UCSD-AML1 (cell line): ENCODE measurements around the gene TPSB2.
"Not testable (repeated sequence)": the region's sequence is repeated elsewhere in the genome, so short reads cannot be mapped to it uniquely, and the experiment has no call there.

Experiments used
- DNase-seq: peaks from one replicate; lab custom pipeline; 2025; ENCODE audit not compliant: unreplicated experiment; lab: John Stamatoyannopoulos, UW

The TPSB2 gene

GRCh38 chr16:1241081-1241480 lies 11.1 kb upstream of the TPSB2 start:
- DNase-seq: not testable (repeated sequence)

GRCh38 chr16:1240436-1240835 lies 10.5 kb upstream of the TPSB2 start, which contains the start of gene TPSAB1:
TSS of gene TPSAB1 (plus strand) at chr16:1240705. CDS start at chr16:1240939, 234 bp downstream.
- not testable (repeated sequence) for DNase-seq

- DNase-seq: not testable (repeated sequence)
Measured at GRCh38 chr16:1239575-1239974, 9.6 kb upstream of the TPSB2 start.

- not testable (repeated sequence) for DNase-seq
Measured at GRCh38 chr16:1238909-1239308, 8.9 kb upstream of the TPSB2 start.

GRCh38 chr16:1237990-1238389 lies 8.0 kb upstream of the TPSB2 start:
- DNase-seq: no peak

GRCh38 chr16:1236659-1237058 lies 6.7 kb upstream of the TPSB2 start:
- DNase-seq: not testable (repeated sequence)

- not testable (repeated sequence) for DNase-seq
Measured at GRCh38 chr16:1232049-1232748, 2.2 kb upstream of the TPSB2 start.

- DNase-seq: not testable (repeated sequence)
Measured at GRCh38 chr16:1231301-1231700, 1.3 kb upstream of the TPSB2 start.

GRCh38 chr16:1230471-1231212 lies 658 bp upstream of the TPSB2 start:
- DNase-seq: not testable (repeated sequence)

GRCh38 chr16:1229476-1229875 lies 508 bp downstream of the TPSB2 start:
- DNase-seq: not testable (repeated sequence)

- DNase-seq: not testable (repeated sequence)
Measured at GRCh38 chr16:1228227-1228626, 1.8 kb downstream of the TPSB2 start.

- not testable (repeated sequence) for DNase-seq
Measured at GRCh38 chr16:1226692-1227091, 3.3 kb downstream of the TPSB2 start.

- DNase-seq: not testable (repeated sequence)
Measured at GRCh38 chr16:1225728-1226311, 4.2 kb downstream of the TPSB2 start.

- no peak for DNase-seq
Measured at GRCh38 chr16:1225051-1225451, 4.9 kb downstream of the TPSB2 start, which contains the start of gene TPSG1. TSS of gene TPSG1 (minus strand) at chr16:1225268. CDS start at chr16:1225252, 16 bp downstream.

GRCh38 chr16:1224558-1224957 lies 5.4 kb downstream of the TPSB2 start:
- DNase-seq: no peak

GRCh38 chr16:1223355-1224214 lies 6.4 kb downstream of the TPSB2 start:
- no peak for DNase-seq

GRCh38 chr16:1222553-1223354 lies 7.2 kb downstream of the TPSB2 start:
- DNase-seq: no peak

- DNase-seq: no peak
Measured at GRCh38 chr16:1221628-1222552, 8.1 kb downstream of the TPSB2 start.
